ENCODE measurements around the gene RICTOR. TPM values are rescaled to one million over a fixed set of nuclear protein-coding genes. Genes with fewer than 3 reads are reported as not detected.

RICTOR gene
- total RNA-seq, 6 donors from 2014 or later: 30.4 to 88.8 (median 38.1) TPM

GRCh38 chr5:38985909-38986452 is 88.2 kb downstream of the RICTOR start:
- no peak for TF ChIP-seq POLR2AphosphoS5 (IDR thresholded peaks at IDR 0.05)
- no peak for TF ChIP-seq POLR2A (IDR thresholded peaks at IDR 0.05)
- no peak for TF ChIP-seq EP300 (IDR thresholded peaks at IDR 0.05)
- no peak for TF ChIP-seq CTCF (IDR thresholded peaks at IDR 0.05)
- Histone ChIP-seq H3K4me1 (no peaks in the 10 kb centered on the region), H3K4me3 (no peak overlapping the region), H3K9me3 (no peaks in the 10 kb centered on the region), H3K27me3 (no peaks in the 10 kb centered on the region), H3K27ac (no peak overlapping the region), H3K36me3 (peaks cover 0 to 24% (median 4%) of the 10 kb centered on the region in 4 donors)
- DNase-seq (no peak), ATAC-seq (ENCODE audit: low FRiP score in 2 of 2) (no peak)
- 85 to 86% methylated on average over 9 of the region's 9 CpGs for WGBS, 2 donors

GRCh38 chr5:38979535-38979934 is 94.7 kb downstream of the RICTOR start:
- Histone ChIP-seq H3K27me3 (no peaks in the 10 kb centered on the region), H3K4me3 (no peak overlapping the region), H3K27ac (no peak overlapping the region), H3K36me3 (peaks cover 0 to 15% (median 2%) of the 10 kb centered on the region in 4 donors), H3K4me1 (no peaks in the 10 kb centered on the region), H3K9me3 (no peaks in the 10 kb centered on the region)
- ATAC-seq (ENCODE audit: low FRiP score in 2 of 2) (no peak), DNase-seq (no peak)
- TF ChIP-seq CTCF (IDR thresholded peaks at IDR 0.05) (no peak), POLR2A (IDR thresholded peaks at IDR 0.05) (no peak), EP300 (IDR thresholded peaks at IDR 0.05) (no peak), POLR2AphosphoS5 (IDR thresholded peaks at IDR 0.05) (no peak)
- 86 to 93% methylated on average over 2 of the region's 2 CpGs for WGBS, 2 donors

GRCh38 chr5:38978036-38978435 is 96.2 kb downstream of the RICTOR start:
- no peak for TF ChIP-seq POLR2AphosphoS5 (IDR thresholded peaks at IDR 0.05)
- no peak for TF ChIP-seq EP300 (IDR thresholded peaks at IDR 0.05)
- no peak for TF ChIP-seq POLR2A (IDR thresholded peaks at IDR 0.05)
- TF ChIP-seq CTCF (IDR thresholded peaks at IDR 0.05): no peak
- Histone ChIP-seq H3K4me3 (no peak overlapping the region), H3K27ac (no peak overlapping the region), H3K9me3 (no peaks in the 10 kb centered on the region), H3K36me3 (peaks cover 0 to 21% (median 2%) of the 10 kb centered on the region in 4 donors), H3K4me1 (no peaks in the 10 kb centered on the region), H3K27me3 (no peaks in the 10 kb centered on the region)
- ATAC-seq (ENCODE audit: low FRiP score in 2 of 2) (no peak), DNase-seq (no peak)

- H3K27ac ChIP-seq: no peak overlapping the region
- no peaks in the 10 kb centered on the region for H3K9me3 ChIP-seq
- peaks cover 7 to 70% (median 19%) of the 10 kb centered on the region in 4 donors for H3K36me3 ChIP-seq
- no peaks in the 10 kb centered on the region for H3K4me1 ChIP-seq
- H3K27me3 ChIP-seq: no peaks in the 10 kb centered on the region
- no peak for DNase-seq
- TF ChIP-seq POLR2A (IDR thresholded peaks at IDR 0.05) (no peak), CTCF (IDR thresholded peaks at IDR 0.05) (no peak), EP300 (IDR thresholded peaks at IDR 0.05) (no peak), POLR2AphosphoS5 (IDR thresholded peaks at IDR 0.05) (no peak)
- WGBS, 2 donors: 95 to 100% methylated on average over 5 of the region's 5 CpGs
- ATAC-seq (ENCODE audit: low FRiP score in 2 of 2): no peak
- no peak overlapping the region for H3K4me3 ChIP-seq
Measured at GRCh38 chr5:38968665-38969064, 105.5 kb downstream of the RICTOR start.

- H3K27ac ChIP-seq: no peak overlapping the region
- no peaks in the 10 kb centered on the region for H3K9me3 ChIP-seq
- DNase-seq (no peak), ATAC-seq (ENCODE audit: low FRiP score in 2 of 2) (no peak)
- no peaks in the 10 kb centered on the region for H3K27me3 ChIP-seq
- no peak overlapping the region for H3K4me3 ChIP-seq
- H3K4me1 ChIP-seq: no peaks in the 10 kb centered on the region
- WGBS, 2 donors: 74 to 79% methylated on average over 2 of the region's 2 CpGs
- peaks cover 16 to 98% (median 41%) of the 10 kb centered on the region in 4 donors for H3K36me3 ChIP-seq
- no peak for TF ChIP-seq EP300 (IDR thresholded peaks at IDR 0.05)
Measured at GRCh38 chr5:38961691-38962090, 112.5 kb downstream of the RICTOR start.
